ENCODE data around the gene BCL11B. TPM values are rescaled to one million over a fixed set of nuclear protein-coding genes. Genes with fewer than 3 reads are reported as not detected.

Gene BCL11B
- total and polyA plus RNA-seq, 2 of the 8 experiments (the other 6 are each of a cell fraction or from before 2014, with no cell fraction given), result 0.63 to 5.9 TPM

- no peak for TF ChIP-seq CHD7 (IDR thresholded peaks at IDR 0.05; ENCODE audit: insufficient replicate concordance, low read length)
- no peak for TF ChIP-seq CBX8 (IDR thresholded peaks at IDR 0.05; ENCODE audit: borderline replicate concordance, low read depth, low read length)
- no peak for TF ChIP-seq CREB1 (IDR thresholded peaks at IDR 0.05)
These were observed 128.9 kb downstream of the BCL11B start (continued) for GRCh38 chr14:99143126-99143525.

Data from H1 (cell line).